Left ventricle myocardium inferior (tissue), 1 donor: ENCODE data around the gene DPM3. TPM values are rescaled to one million over a fixed set of nuclear protein-coding genes. Genes with fewer than 3 reads are reported as not detected.
A peak's percentile ranks its signal among the peaks of the same experiment; 100 is the strongest.

Experiments used
- DNase-seq: peaks from one replicate; pipeline ENCODE4 v3.0.0-alpha.2; 2020
- H3K27ac ChIP-seq: fragments of 200-600 bp; replicated peaks from 2 replicates; pipeline ENCODE4 v1.8.0; 2021
- H3K27me3 ChIP-seq: fragments of 200-600 bp; 2 replicates; pipeline ENCODE4 v1.8.0; 2021; ENCODE audit warnings: low read depth
- H3K36me3 ChIP-seq: fragments of 200-600 bp; 2 replicates; pipeline ENCODE4 v1.8.0; 2021
- H3K4me1 ChIP-seq: fragments of 200-600 bp; 2 replicates; pipeline ENCODE4 v1.8.0; 2021
- H3K4me3 ChIP-seq: fragments of 200-600 bp; 2 replicates; pipeline ENCODE4 v1.8.0; 2021; ENCODE audit warnings: mild to moderate bottlenecking, moderate library complexity
- H3K9me3 ChIP-seq: fragments of 200-600 bp; replicated peaks from 2 replicates; pipeline ENCODE4 v1.8.0; 2021
- intact Hi-C: fragments of 100-400 bp; cut with micrococcal nuclease; formaldehyde crosslinking; loops from one replicate; pipeline ENCODE4 v1.11.0; 2022
- total RNA-seq: library from RNA; stranded (reverse); fragmentation: NEBNext Ultra II Directional; extraction: Animal tissue kit (Norgen Biotek cat#: 25700); gene quantifications from one replicate; pipeline ENCODE4 v1.2.1, GENCODE V29; 2021
- TF ChIP-seq, protein P1 (sequence below): fragments of 200-600 bp; IDR thresholded peaks from 2 replicates; pipeline ENCODE4 v1.8.0; 2021; ENCODE audit warnings: antibody characterized with exemption, mild to moderate bottlenecking, borderline replicate concordance
- donor health status: DM: no; HTN: yes; CAD: no; lungs with severe emphysema.

DPM3 gene
- total RNA-seq, 1 donor from 2014 or later = 54.5 TPM

DNA sequence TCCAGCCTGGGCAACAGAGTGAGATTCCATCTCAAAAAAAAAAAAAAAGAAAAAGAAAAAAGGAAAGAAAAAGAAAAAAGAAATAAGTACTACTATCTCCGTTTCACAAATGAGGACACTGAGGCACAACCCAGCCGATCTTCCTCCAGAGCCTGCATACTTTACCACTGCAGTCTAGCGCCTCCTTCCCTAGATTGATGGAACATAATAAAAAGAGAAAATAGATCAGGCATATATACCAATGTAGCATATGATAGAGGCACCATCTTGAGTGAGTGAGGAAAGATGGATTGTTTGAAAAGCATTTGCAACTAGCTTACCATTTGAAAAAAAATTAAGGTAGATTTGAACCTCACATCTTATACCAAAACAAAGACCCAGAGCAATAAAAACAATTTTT is 5.2 kb upstream of the DPM3 start:
- Histone ChIP-seq H3K9me3 (no peaks in the 10 kb centered on the region), H3K36me3 (no peaks in the 10 kb centered on the region), H3K4me3 (no peak overlapping the region), H3K27me3 (peaks cover 4% of the 10 kb centered on the region), H3K27ac (no peak overlapping the region), H3K4me1 (peaks cover 3% of the 10 kb centered on the region)
- intact Hi-C loops = no loop called here
- TF ChIP-seq, protein P1, sequence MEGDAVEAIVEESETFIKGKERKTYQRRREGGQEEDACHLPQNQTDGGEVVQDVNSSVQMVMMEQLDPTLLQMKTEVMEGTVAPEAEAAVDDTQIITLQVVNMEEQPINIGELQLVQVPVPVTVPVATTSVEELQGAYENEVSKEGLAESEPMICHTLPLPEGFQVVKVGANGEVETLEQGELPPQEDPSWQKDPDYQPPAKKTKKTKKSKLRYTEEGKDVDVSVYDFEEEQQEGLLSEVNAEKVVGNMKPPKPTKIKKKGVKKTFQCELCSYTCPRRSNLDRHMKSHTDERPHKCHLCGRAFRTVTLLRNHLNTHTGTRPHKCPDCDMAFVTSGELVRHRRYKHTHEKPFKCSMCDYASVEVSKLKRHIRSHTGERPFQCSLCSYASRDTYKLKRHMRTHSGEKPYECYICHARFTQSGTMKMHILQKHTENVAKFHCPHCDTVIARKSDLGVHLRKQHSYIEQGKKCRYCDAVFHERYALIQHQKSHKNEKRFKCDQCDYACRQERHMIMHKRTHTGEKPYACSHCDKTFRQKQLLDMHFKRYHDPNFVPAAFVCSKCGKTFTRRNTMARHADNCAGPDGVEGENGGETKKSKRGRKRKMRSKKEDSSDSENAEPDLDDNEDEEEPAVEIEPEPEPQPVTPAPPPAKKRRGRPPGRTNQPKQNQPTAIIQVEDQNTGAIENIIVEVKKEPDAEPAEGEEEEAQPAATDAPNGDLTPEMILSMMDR = no peak
- DNase-seq = no peak

DNA sequence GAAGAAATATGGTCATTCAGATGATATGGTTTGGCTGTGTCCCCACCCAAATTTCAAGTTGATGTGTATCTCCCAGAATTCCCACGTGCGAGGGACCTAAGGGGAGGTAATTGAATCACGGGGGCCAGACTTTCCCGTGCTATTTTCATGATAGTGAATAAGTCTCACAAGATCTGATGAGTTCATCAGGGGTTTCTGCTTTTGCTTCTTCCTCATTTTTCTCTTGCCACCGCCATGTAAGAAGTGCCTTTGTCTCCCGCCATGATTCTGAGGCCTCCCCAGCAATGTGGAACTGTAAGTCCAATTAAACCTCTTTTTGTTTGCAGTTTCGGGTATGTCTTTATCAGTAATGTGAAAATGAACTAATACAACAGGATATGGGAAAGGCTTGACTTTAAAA is 1.4 kb upstream of the DPM3 start:
- TF ChIP-seq, protein P1 = no peak
- peaks cover 38% of the 10 kb centered on the region for H3K4me1 ChIP-seq
- H3K27me3 ChIP-seq = peaks cover 4% of the 10 kb centered on the region
- H3K9me3 ChIP-seq = no peaks in the 10 kb centered on the region
- H3K27ac ChIP-seq = no peak overlapping the region
- intact Hi-C loops = no loop called here
- H3K36me3 ChIP-seq = no peaks in the 10 kb centered on the region
- no peak for DNase-seq
- H3K4me3 ChIP-seq = no peak overlapping the region

DNA sequence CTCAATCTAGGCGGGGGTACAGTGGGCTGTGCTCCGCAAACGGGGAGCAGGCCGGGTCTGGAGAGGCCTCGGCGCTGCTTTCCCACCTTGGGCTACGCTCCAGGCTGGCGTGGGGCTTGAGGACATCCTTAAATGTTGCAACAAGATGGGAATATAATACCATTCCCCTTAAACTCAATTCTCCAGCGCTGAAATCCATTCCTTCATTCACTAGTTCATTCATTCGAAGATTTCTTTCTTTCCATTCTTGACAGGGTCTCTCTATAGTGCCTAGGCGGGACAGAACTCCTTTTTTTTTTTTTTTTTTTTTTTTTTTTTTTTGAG is 261 bp upstream of the DPM3 start:
- Histone ChIP-seq H3K4me1 (peaks cover 48% of the 10 kb centered on the region), H3K4me3 (peak overlapping the region; percentile 90), H3K9me3 (no peaks in the 10 kb centered on the region), H3K27me3 (no peaks in the 10 kb centered on the region), H3K36me3 (no peaks in the 10 kb centered on the region), H3K27ac (peak overlapping the region; percentile 93)
- intact Hi-C loops = no loop called here
- TF ChIP-seq, protein P1 = no peak
- DNase-seq = no peak

DNA sequence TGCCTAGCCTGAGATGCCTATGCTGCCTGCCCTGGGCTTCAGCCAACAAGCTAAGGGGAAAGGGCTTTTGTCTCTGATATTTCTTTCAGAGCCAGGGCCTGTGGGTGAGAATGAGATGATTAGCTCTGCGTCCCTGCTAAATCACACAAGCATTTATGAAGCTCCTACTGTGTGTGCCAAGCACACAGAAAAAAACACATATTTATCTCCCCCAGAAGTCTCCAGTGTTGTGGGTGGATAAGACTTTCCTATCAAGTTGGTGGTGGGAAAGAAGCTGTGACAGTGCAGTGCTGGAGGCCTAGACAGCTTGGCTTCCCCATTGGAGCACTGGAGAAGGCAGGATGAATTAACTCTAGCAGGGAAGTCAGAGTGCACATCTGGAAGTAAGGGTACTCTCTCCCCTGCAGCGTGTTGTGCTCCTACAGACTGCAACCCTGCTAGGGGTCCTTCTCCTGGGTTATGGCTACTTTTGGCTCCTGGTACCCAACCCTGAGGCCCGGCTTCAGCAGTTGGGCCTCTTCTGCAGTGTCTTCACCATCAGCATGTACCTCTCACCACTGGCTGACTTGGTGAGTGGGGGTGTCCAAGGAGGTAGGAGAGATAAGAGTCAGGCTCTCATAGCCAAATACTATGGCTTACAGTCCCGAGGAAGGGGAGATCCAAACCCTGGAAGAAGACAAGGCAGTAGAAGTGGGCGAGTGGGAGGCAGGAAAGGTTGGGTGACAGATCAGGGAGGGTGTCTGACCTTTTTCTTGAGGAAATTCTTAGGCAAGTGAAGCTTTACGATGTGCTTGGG is 3.0 kb downstream of the DPM3 start:
- TF ChIP-seq, protein P1 = no peak
- H3K4me3 ChIP-seq = peak overlapping the region; percentile 79
- H3K27me3 ChIP-seq = no peaks in the 10 kb centered on the region
- peak overlapping the region; percentile 95 for H3K27ac ChIP-seq
- no peaks in the 10 kb centered on the region for H3K9me3 ChIP-seq
- peaks cover 79% of the 10 kb centered on the region for H3K4me1 ChIP-seq
- peaks cover 27% of the 10 kb centered on the region for H3K36me3 ChIP-seq
- intact Hi-C loops = no loop called here
- no peak for DNase-seq

DNA sequence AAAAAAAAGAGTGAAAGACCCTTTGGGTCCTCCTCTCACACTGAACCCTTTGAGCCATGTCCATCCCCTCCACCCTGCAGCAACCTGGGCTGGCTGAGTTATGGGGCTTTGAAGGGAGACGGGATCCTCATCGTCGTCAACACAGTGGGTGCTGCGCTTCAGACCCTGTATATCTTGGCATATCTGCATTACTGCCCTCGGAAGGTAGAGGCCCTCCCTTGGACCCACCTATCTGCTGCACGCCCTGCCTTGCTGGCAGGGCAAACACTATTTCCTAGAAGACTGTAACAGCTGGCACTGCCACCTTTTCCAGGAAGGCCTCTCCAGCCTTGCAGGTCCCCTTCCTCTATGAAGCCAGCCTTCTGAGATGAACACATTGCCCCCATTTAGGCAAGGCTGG is 3.6 kb downstream of the DPM3 start:
- peaks cover 33% of the 10 kb centered on the region for H3K36me3 ChIP-seq
- no peaks in the 10 kb centered on the region for H3K27me3 ChIP-seq
- peaks cover 85% of the 10 kb centered on the region for H3K4me1 ChIP-seq
- TF ChIP-seq, protein P1 = no peak
- intact Hi-C loops = no loop called here
- H3K27ac ChIP-seq = peak overlapping the region; percentile 95
- H3K9me3 ChIP-seq = no peaks in the 10 kb centered on the region
- no peak for DNase-seq
- peak overlapping the region; percentile 79 for H3K4me3 ChIP-seq
